DOHH2 (cell line): ENCODE measurements around the gene RAB3B.

Experiments used
- H3F3A ChIP-seq: fragments of 200-600 bp; sonication (generic), shearing (Covaris generic); 2 replicates; pipeline ENCODE4 v1.6.0; 2016; ENCODE audit warnings: antibody characterized with exemption, mild to moderate bottlenecking; ENCODE audit not compliant: control insufficient read depth, insufficient read depth
- H3K27ac ChIP-seq: fragments of 200-600 bp; sonication (generic); 2 replicates; pipeline ENCODE4 v1.5.1; 2014; ENCODE audit warnings: low read depth, mild to moderate bottlenecking, low read length, moderate library complexity
- H3K27me3 ChIP-seq: fragments of 200-600 bp; sonication (generic); 2 replicates; pipeline ENCODE4 v1.6.1; 2014; ENCODE audit warnings: mild to moderate bottlenecking, low read length, mixed read lengths; ENCODE audit not compliant: control insufficient read depth
- H3K36me3 ChIP-seq: fragments of 200-600 bp; sonication (generic); 2 replicates; pipeline ENCODE4 v1.6.1; 2014; ENCODE audit warnings: mild to moderate bottlenecking, low read length, moderate library complexity, mixed read lengths; ENCODE audit not compliant: control insufficient read depth
- H3K4me1 ChIP-seq: fragments of 200-600 bp; sonication (generic); 2 replicates; pipeline ENCODE4 v1.6.1; 2014; ENCODE audit warnings: mild to moderate bottlenecking, low read length, mixed read lengths; ENCODE audit not compliant: control insufficient read depth
- H3K4me2 ChIP-seq: fragments of 200-600 bp; sonication (generic); 2 replicates; pipeline ENCODE4 v1.6.0; 2014; ENCODE audit warnings: mild to moderate bottlenecking, low read length, moderate library complexity
- H3K4me3 ChIP-seq: fragments of 200-600 bp; sonication (generic); 2 replicates; pipeline ENCODE4 v1.5.1; 2014; ENCODE audit warnings: mild to moderate bottlenecking, low read length, mixed read lengths
- H3K79me2 ChIP-seq: fragments of 200-600 bp; sonication (generic); 2 replicates; pipeline ENCODE4 v1.6.1; 2014; ENCODE audit warnings: mild to moderate bottlenecking, low read length, mixed read lengths; ENCODE audit not compliant: control insufficient read depth
- H3K9me2 ChIP-seq: fragments of 200-600 bp; sonication (generic); replicated peaks from 2 replicates; pipeline ENCODE4 v1.6.1; 2014; ENCODE audit warnings: mild to moderate bottlenecking, low read length, mixed read lengths; ENCODE audit not compliant: control insufficient read depth
- H3K9me3 ChIP-seq: fragments of 200-600 bp; sonication (generic); 2 replicates; pipeline ENCODE4 v1.6.1; 2014; ENCODE audit warnings: antibody characterized with exemption, low read length, mixed read lengths; ENCODE audit not compliant: control insufficient read depth, insufficient read depth
- H4K20me1 ChIP-seq: fragments of 200-600 bp; sonication (generic); 2 replicates; pipeline ENCODE4 v1.6.0; 2014; ENCODE audit warnings: low read depth, mild to moderate bottlenecking, antibody characterized with exemption, low read length, moderate library complexity; ENCODE audit not compliant: control insufficient read depth, insufficient read depth
- EZH2phosphoT487 ChIP-seq: fragments of 200-600 bp; sonication (generic); IDR thresholded peaks from 2 replicates; pipeline ENCODE4 v1.6.1; 2017; ENCODE audit warnings: borderline replicate concordance, mild to moderate bottlenecking, antibody characterized with exemption, low read length, moderate library complexity, mixed read lengths
- TF ChIP-seq, protein P1 (sequence below): fragments of 200-600 bp; sonication (generic); IDR thresholded peaks from one replicate; pipeline ENCODE4 v1.5.1; 2014; ENCODE audit warnings: antibody characterized with exemption, mild to moderate bottlenecking, low read depth, low read length; ENCODE audit not compliant: poor library complexity, severe bottlenecking

Gene RAB3B

DNA sequence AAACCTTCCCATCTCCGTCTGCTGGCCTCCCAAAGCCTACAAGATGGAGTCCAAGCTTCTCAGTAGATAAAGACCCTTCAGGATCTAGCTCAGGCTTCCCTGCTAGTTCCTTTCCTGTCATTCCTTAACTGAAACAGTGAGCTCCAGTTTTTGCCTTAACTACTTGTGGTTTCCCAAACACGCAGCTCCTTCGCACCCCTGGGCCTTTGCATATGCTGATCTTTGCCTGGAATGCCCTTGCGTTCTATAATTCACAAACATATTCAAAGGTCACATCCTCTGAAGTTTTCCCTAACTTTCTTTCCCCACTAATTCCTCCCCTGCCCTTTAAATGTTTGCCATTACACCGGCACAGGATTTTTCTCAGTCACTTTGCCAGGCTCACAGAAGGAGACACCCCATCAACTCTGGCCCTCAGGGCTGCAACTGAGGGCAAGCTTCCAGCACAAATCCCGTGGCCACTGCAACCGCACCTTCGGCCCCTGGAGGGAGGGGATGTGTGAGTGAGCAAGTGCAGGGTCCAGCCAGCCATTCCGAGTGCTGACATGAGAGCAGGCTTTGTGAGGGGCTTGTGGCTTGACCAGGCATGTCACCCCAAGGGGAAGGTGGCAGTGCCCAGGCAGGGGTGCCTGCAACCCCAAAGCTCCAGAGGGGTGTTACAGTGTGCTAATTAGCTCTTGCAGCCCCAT lies 41.3 kb downstream of the RAB3B start:
- H3K4me2 ChIP-seq, result no peak overlapping the region
- no peak for TF ChIP-seq EZH2phosphoT487
- TF ChIP-seq, protein P1, sequence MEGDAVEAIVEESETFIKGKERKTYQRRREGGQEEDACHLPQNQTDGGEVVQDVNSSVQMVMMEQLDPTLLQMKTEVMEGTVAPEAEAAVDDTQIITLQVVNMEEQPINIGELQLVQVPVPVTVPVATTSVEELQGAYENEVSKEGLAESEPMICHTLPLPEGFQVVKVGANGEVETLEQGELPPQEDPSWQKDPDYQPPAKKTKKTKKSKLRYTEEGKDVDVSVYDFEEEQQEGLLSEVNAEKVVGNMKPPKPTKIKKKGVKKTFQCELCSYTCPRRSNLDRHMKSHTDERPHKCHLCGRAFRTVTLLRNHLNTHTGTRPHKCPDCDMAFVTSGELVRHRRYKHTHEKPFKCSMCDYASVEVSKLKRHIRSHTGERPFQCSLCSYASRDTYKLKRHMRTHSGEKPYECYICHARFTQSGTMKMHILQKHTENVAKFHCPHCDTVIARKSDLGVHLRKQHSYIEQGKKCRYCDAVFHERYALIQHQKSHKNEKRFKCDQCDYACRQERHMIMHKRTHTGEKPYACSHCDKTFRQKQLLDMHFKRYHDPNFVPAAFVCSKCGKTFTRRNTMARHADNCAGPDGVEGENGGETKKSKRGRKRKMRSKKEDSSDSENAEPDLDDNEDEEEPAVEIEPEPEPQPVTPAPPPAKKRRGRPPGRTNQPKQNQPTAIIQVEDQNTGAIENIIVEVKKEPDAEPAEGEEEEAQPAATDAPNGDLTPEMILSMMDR, result no peak
- peaks cover 9% of the 10 kb centered on the region; the same call in 1 of the 2 replicates for H3K27me3 ChIP-seq
- no peaks in the 10 kb centered on the region for H4K20me1 ChIP-seq
- H3K9me2 ChIP-seq, result no peaks in the 10 kb centered on the region
- H3K9me3 ChIP-seq, result peaks cover 10% of the 10 kb centered on the region
- no peaks in the 10 kb centered on the region for H3K36me3 ChIP-seq
- no peaks in the 10 kb centered on the region for H3F3A ChIP-seq
- H3K79me2 ChIP-seq, result no peaks in the 10 kb centered on the region
- H3K4me1 ChIP-seq, result peaks cover 6% of the 10 kb centered on the region; the same call in 1 of the 2 replicates
- H3K4me3 ChIP-seq, result no peak overlapping the region
- no peak overlapping the region for H3K27ac ChIP-seq

DNA sequence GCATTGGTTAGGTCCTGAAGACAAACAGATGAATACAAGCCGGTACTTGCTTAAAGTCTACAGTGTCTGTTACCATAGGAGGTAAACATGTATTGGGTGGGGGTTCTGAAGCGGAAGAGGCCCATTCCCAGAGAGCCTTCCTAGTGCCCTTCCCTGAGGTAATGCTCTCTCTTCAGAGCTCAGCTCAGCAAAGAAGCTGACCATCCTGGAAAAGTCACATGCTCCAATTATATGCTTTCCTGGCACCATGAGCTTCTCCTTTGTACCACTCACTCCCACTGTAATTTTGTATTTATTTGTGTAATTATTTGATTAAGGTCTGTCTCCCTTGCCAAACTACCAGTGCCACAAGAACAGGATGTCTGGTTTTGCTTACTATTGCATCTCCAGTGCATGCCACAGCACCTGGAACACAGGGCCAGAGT lies 42.0 kb downstream of the RAB3B start:
- H4K20me1 ChIP-seq, result no peaks in the 10 kb centered on the region
- H3K79me2 ChIP-seq, result no peaks in the 10 kb centered on the region

DNA sequence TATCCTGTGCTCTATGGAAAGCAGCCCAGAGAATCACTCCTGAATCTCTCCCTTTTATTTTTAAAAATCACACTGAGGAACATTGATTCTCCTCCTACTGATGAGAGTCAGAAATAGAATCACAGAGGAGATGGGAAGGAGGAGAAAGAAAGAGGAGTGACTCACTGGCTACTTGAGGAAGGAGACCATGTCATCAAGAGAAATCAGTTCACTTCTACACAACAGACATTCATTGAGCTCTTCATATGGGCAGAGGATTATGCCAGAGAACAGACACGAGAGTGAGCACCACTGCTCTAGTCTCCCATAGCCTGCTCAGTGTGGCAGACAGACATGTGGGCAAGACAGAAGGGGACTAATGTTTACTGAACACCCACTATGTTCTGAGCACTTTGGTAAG lies 44.2 kb downstream of the RAB3B start:
- Histone ChIP-seq H3K27ac (no peak overlapping the region), H3K79me2 (no peaks in the 10 kb centered on the region)

More for the DNA sequence above, 42.0 kb downstream of the RAB3B start:
- Histone ChIP-seq H3K9me3 (peaks cover 10% of the 10 kb centered on the region), H3K4me2 (no peak overlapping the region), H3K27me3 (peaks cover 9% of the 10 kb centered on the region; the same call in 1 of the 2 replicates), H3K4me1 (peaks cover 6% of the 10 kb centered on the region; the same call in 1 of the 2 replicates), H3K27ac (no peak overlapping the region), H3K4me3 (no peak overlapping the region), H3F3A (no peaks in the 10 kb centered on the region), H3K9me2 (no peaks in the 10 kb centered on the region), H3K36me3 (no peaks in the 10 kb centered on the region)
- TF ChIP-seq, protein P1, result no peak
- TF ChIP-seq EZH2phosphoT487, result no peak

More for the DNA sequence above, 44.2 kb downstream of the RAB3B start:
- Histone ChIP-seq H3K4me1 (no peaks in the 10 kb centered on the region), H3K9me2 (no peaks in the 10 kb centered on the region), H3K36me3 (no peaks in the 10 kb centered on the region), H3K9me3 (peaks cover 13% of the 10 kb centered on the region), H3F3A (no peaks in the 10 kb centered on the region), H3K27me3 (peaks cover 9% of the 10 kb centered on the region; the same call in 1 of the 2 replicates), H3K4me2 (no peak overlapping the region), H3K4me3 (no peak overlapping the region), H4K20me1 (no peaks in the 10 kb centered on the region)
- TF ChIP-seq, protein P1, result no peak
- no peak for TF ChIP-seq EZH2phosphoT487
